HFFc6 (cell line): ENCODE results near the gene NIPA2. TPM values are rescaled to one million over a fixed set of nuclear protein-coding genes. Genes with fewer than 3 reads are reported as not detected.

Experiments
- DNase-seq: peaks from one replicate; pipeline ENCODE4 v3.0.0-alpha.2; 2018
- H3K27ac Mint-ChIP-seq: 2 replicates; pipeline ENCODE4 v1.8.0; 2020; ENCODE audit warnings: mild to moderate bottlenecking, mixed read lengths
- H3K27me3 Mint-ChIP-seq: 2 replicates; pipeline ENCODE4 v1.8.0; 2021; ENCODE audit warnings: mild to moderate bottlenecking, moderate library complexity, mixed read lengths; ENCODE audit not compliant: insufficient read depth
- H3K36me3 Mint-ChIP-seq: 2 replicates; pipeline ENCODE4 v1.8.0; 2021; ENCODE audit warnings: low read depth, mixed read lengths
- H3K4me1 Mint-ChIP-seq: 2 replicates; pipeline ENCODE4 v1.8.0; 2020; ENCODE audit warnings: low read depth, mixed read lengths
- H3K4me3 Mint-ChIP-seq: 2 replicates; pipeline ENCODE4 v1.8.0; 2020; ENCODE audit warnings: mild to moderate bottlenecking, moderate library complexity, mixed read lengths
- H3K9me3 Mint-ChIP-seq: 2 replicates; pipeline ENCODE4 v1.8.0; 2020; ENCODE audit warnings: mild to moderate bottlenecking, mixed read lengths
- CTCF ChIP-seq: fragments of 200-600 bp; sonication (generic); IDR thresholded peaks from 2 replicates; pipeline ENCODE4 v1.5.0; 2021; ENCODE audit warnings: antibody characterized with exemption, mild to moderate bottlenecking
- total RNA-seq, 6 experiments: library from RNA; stranded (reverse); fragmentation: NEBNext Ultra II Directional; extraction: Animal tissue kit (Norgen Biotek cat#: 25700); gene quantifications; 2 replicates in 1 of 6; 3 replicates in 5 of 6; pipeline ENCODE4 v1.2.3, GENCODE V29; 2021

NIPA2 gene
- total RNA-seq, 6 experiments from 2014 or later, result 71.7 to 92.4 (median 76.6) TPM

GRCh38 chr15:22915866-22916515 is 77.5 kb downstream of the NIPA2 start:
- no peak for DNase-seq
- Mint-ChIP-seq H3K4me1 (peaks cover 20% of the 10 kb centered on the region), H3K9me3 (no peaks in the 10 kb centered on the region), H3K36me3 (peaks cover 72% of the 10 kb centered on the region), H3K27me3 (peaks cover 3% of the 10 kb centered on the region; the same call in 1 of the 2 replicates), H3K27ac (no peak overlapping the region; the same call in 1 of the 2 replicates), H3K4me3 (no peak overlapping the region)
- TF ChIP-seq CTCF, result no peak

- no peak for TF ChIP-seq CTCF
- H3K36me3 Mint-ChIP-seq, result peaks cover 67% of the 10 kb centered on the region
- peaks cover 3% of the 10 kb centered on the region; the same call in 1 of the 2 replicates for H3K27me3 Mint-ChIP-seq
- no peaks in the 10 kb centered on the region for H3K9me3 Mint-ChIP-seq
- H3K27ac Mint-ChIP-seq, result no peak overlapping the region
- peaks cover 20% of the 10 kb centered on the region for H3K4me1 Mint-ChIP-seq
- DNase-seq, result no peak
- no peak overlapping the region for H3K4me3 Mint-ChIP-seq
Measured at GRCh38 chr15:22916606-22917350, 78.3 kb downstream of the NIPA2 start.

- DNase-seq, result no peak
- H3K27me3 Mint-ChIP-seq, result peaks cover 3% of the 10 kb centered on the region; the same call in 1 of the 2 replicates
- no peak for TF ChIP-seq CTCF
- no peaks in the 10 kb centered on the region for H3K9me3 Mint-ChIP-seq
- H3K27ac Mint-ChIP-seq, result peak overlapping the region; percentile 40; the same call in 1 of the 2 replicates
- peaks cover 20% of the 10 kb centered on the region for H3K4me1 Mint-ChIP-seq
- H3K4me3 Mint-ChIP-seq, result no peak overlapping the region
- peaks cover 65% of the 10 kb centered on the region for H3K36me3 Mint-ChIP-seq
Measured at GRCh38 chr15:22917556-22917955, 79.1 kb downstream of the NIPA2 start.

Other genes with a start within 250 kb of the NIPA2 start
- gene NIPA1, start 52.0 kb upstream of the NIPA2 start, total RNA-seq, result 10 to 100 TPM; 18.6 to 21.0 (median 20.5) TPM
- gene CYFIP1, start 141.7 kb downstream of the NIPA2 start, total RNA-seq, result 100 to 1,000 TPM; 122 to 142 (median 131) TPM
- 10 to 100 TPM; 11.7 to 13.8 (median 13.1) TPM for gene TUBGCP5, start 200.9 kb downstream of the NIPA2 start, total RNA-seq